CD4-positive, alpha-beta T cell treated with Interleukin-17A for 4 hours (primary cell): ENCODE data around the gene RBFOX1.

ENCODE experiments used
- DNase-seq: peaks from one replicate; pipeline ENCODE4 v3.0.0-alpha.2; 2020; ENCODE audit warnings: mixed read lengths

Gene RBFOX1

DNA sequence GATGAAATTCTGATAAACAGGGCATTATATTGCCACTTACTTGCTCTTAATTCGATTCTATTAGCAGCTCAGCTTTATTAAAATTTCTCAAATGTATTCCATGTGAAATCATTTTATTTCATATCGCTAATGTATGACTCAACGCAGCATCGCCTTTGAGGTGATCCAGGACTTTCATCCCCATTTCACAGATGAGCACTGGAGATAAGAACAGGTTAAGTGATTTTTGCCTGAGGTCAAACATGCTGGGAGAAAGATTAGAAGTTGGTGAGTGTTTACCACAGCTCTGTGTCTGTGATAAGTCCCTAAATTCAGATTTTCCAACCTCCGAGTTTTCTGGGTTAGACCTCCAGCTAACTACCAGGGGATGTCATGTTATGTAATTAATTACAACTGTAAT, 43.6 kb downstream of the RBFOX1 start:
- no peak for DNase-seq

DNA sequence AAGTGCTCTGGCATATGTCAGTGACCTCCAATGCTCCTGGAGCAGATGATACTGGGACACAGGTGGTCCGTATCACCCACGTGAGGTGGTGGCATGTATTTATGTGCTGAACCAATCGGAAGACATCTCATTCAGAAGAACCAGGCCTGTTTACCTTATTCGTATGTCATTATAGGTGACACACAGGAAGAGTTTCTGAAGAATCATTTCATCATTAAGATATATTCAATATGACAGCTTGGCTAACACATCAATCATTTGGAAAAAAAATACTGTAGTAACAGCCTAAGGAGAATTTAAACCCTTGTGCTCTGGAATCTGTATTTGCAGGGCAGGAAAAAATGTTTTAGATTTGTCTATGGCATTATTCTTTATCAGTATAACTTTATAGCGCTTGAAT, 44.6 kb downstream of the RBFOX1 start:
- no peak for DNase-seq

DNA sequence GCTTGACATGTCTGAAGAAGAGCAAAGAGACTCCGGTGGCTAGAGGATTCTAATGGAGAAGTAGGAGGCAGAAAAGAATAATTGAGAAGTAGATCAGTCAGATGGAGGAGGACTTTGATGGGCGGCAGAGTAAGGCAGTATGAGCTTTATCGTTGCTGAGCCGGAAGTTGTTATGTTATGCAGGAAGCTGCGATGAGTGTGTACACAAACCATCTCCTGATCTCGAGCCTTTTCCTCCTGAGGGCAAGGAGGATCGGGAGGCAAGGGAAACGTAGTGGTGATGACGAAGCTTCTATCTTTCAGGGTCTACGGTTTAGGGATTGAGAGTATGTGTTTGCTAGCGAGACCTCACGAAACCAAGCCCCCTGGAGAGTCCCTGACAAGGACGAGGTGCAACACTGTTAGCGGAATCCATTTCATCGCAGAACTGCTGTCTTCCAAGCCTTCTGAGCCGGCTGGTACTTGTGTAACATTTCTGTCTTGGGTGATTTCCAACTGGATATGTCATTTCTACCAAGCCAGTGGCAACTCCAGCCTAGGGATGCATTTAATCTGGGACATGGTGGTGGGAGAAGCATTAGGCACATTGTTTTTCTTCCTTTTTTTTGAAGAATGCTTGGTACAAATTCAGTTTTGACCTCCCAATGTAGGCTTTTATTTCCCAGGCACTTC, 45.5 kb downstream of the RBFOX1 start:
- no peak for DNase-seq

DNA sequence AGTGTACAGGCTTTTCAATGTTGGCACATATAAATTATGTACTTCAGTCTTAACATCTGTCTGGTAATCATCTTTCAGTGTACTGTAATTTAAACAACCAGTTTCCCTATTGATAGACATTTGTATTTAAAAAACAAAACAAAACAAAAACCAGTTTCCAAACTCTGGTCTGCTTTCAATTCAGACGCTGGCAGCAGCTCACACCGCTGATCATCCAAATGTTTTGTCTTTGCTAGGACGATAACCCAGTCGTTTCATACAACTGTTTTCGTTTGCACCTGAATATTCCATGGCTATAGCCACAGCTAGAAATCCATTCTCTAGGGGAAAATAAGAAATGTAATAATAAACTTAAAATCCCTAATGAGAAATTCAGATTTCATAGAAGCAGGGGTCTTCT, 47.8 kb downstream of the RBFOX1 start:
- DNase-seq, result no peak

DNA sequence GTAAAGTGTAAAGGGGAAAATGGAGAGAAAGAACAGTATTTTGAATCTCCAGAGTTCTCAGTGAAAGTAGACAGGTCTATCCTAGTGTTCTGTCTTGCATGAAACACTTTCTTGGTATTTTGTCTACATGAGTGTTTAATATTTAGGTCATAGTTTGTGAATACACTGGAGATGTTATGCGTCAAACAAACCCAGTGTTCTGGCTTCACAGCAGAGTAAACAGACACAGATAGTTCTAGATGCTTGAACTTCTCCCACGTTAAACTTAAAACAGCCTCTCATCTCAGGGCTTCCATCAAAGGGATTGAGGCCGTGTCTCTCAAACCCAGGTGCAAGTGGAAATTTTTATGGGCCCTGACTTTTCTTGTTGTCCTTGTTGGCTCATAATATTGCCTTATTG, 48.3 kb downstream of the RBFOX1 start:
- no peak for DNase-seq

DNA sequence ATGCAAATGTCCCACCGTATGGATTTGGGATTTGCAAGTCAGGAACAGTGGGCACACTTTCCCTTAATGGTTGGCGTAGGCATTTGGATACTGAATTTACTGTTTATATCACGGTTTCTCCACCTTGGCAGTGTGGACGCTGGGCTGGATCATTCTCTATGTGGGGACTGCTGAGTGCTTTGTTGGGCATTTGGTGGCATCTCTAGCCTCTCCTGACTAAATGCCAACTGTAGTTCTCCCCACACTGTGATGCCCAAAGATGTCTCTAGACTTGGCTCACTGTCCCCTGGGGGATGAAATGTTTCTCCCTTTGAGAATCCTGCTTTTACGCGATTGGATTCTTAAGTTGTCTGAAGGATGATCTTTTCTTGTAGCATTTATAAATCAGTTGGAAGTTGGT, 49.0 kb downstream of the RBFOX1 start:
- no peak for DNase-seq

DNA sequence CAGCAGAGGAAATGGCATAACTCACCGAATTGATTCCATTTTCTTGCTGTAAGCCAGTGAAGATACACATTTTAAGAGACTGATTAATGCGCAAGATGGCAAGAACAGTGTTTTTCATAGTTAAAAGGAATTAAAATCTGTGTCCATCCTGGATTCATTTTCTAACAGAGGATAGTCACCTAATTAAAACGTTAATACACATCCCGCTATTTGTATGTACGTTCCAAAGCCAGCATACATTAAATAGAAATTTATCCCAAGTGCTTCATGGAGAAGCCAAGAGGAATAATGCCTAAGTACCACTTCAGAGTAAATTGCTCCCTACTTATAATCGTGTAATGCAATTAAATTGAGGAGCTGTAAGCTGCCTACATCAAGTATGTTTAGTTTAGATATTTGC, 49.9 kb downstream of the RBFOX1 start:
- DNase-seq, result no peak

DNA sequence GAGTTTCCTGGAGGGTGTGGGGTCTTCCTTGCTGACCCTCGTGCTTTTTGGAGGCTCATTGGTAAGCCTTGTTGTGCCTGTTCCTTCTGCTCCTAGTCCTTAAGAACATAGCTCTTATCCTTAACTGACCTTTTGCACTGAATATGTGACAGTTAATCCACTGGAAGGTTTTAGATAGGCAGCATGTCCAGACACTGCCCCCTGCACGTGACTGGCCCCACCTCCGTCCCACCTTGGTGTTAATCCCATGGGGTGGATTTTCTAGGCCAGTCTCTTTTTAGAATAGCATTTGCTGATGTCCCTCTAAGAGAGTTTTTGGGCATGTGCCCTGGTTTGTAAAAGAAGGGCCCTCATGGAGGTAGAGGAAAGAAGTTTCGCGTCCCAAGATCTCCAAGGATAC, 58.3 kb downstream of the RBFOX1 start:
- no peak for DNase-seq

DNA sequence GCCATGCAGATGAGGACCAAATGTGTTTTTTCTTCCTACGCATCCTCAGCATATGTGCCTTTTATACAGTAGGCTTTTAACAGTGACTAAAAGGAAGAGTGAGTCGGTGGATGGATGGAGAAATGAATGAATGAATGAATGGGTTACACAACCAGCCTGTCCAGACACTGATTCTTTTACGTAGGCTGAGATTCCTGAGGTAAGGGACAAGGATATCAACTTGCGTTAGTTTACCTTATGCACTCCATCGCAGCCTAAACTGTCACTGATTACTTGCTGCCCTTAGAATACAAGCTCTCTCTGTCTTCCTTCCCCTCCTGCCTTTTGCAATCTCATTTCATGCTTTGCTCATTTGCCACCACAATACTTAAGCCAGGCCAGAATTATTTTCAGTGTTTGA, 59.0 kb downstream of the RBFOX1 start:
- DNase-seq, result no peak

DNA sequence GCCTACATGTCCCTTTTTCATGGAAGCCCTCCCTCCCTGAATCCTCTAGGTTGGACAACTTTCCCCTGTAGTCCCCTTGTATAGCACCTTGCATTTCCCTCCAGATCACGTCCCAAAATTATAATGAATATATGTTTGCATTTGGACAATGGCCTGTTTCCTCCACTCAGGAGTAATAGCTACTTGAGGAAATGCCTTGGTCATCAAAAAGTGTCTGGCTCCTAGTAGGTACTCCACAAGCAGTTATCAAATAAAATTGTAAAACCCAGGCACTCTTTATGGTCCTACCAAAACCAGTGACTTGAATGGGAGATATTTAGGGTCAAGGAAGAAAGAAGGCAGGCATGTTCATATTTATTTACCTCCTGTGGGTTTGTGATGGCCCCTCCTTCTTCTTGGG, 59.6 kb downstream of the RBFOX1 start:
- no peak for DNase-seq

DNA sequence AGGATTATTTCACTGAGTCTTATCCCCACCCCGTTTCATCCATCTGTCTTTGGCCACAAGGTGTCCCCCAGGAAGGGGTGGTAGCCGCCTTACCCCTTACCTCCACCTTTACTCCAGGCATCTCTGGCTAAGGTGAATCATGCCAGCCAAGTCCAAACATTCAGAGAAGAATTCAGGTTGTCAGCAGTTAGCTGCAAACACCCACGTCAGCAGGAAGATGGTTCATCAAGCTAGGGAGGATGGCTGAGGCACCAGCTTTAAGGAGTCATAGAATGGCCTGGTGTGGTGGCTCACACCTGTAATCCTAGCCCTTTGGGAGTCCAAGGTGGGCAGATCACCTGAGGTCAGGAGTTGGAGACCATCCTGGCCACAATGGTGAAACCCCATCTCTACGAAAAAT, 61.0 kb downstream of the RBFOX1 start:
- DNase-seq, result no peak

DNA sequence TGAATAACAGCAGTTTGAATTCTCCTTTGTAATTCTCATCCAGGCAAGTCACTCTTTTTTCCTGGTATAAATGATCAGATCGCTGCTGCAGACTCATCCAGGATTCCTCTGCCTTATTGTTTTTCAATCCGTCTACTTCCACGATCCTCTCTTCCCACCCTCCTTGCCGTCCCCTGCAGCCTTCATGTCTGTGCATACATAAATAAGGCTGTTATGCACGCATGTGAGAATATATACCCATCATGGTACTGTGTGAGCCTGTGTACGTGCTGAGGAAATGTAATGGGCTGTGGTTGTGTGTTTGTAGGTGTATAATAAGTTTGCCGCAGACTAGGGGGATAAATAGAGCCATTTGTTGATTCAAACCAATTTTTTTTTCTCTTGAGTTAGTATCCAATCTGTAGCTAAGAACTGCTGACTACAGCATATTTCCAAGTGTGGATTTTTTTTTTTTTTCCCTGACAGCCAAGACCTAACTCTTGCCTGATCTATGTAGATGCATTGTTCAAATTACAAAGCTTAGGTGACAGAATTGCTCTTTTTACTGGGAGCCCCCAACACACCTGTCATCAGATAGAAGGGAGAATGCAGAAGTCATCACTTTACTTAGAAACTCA, 62.2 kb downstream of the RBFOX1 start:
- DNase-seq, result no peak

DNA sequence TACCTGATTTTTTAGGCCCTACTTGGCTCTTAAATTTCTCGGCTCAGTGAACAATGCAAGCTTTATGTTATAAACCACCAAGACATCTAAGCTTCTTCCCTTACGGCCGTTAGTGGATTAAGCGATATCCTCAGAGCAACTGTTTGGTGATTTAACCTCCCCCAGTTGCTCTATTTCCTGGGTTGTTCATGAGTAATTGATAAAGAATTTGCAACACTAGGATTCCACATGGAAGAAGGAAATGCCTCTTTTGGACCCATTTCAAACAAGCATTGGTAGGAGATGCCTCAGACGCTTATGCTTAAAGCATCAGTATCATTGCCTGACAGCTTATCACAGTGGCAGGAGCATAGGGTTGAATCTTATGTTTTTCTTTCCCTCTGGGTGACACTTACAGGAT, 65.3 kb downstream of the RBFOX1 start:
- no peak for DNase-seq

DNA sequence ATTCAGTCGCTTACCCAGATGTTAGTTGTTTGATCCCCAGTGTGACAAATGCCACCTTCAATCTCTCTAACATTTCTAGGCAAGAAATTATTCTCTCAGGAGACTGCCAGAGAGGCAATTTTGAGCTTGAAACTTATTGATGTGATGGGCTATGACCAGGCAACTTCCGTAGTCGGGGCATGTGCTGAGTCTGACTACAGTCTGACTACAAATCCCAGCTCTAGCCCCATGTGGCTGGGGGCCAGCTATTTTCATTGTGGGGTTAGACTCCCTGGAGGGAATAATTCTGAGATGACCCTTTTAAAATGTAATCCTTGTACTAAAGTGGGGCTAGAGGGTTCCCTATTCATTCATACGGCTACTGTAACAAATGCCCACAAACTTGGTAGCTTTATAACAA, 65.9 kb downstream of the RBFOX1 start:
- no peak for DNase-seq

DNA sequence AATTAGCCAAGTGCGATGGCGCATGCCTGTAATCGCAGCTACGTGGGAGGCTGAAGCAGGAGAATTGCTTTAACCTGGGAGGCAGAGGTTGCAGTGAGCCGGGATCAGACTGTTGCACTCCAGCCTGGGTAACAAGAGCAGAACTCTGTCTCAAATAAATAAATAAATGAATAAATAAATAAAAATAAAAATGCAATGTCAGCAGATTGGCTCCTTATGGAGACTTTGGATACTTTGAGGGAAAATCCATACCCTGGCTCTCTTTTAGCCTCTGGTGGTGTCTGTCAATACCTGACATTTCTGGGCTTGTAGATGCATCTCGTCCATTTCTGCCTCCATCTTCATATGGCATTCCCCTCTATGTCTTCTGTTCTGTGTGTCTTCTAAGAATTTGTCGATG, 66.7 kb downstream of the RBFOX1 start:
- no peak for DNase-seq

DNA sequence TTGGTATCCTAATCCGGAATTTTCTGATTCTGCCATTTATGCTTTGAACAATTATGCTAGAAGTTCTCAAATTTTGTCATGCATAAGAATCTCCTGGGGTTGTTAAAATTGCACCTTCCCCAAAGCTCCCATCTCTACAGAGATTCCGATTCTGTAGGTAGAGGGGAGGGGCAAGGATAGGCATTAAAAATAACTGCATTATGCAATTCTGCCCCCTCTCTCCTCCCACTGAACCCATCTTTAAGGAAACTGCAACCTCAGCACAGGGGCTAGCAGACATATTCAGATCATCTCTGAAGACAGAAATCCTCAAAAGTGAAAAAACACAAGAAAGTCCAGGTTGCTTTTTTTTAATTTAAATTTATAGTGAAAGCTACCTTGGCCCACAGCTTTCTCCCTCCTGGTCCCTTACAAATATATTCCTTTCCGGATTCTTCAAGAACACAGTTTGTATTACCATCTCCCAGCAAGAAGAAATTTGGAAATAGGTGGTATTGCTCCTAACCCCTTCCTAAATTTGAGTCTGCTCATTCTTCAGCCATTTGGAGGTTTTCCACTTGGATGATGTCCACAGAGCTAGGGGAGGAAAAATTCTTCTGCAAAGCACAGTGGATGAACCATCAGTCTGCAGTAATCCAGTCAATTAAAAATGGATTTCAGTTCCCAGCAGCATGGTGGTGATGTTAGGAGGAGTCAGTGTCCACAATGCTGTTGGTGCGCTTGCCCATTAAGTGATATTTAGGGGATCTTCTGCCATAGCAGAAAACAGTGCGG, 67.7 kb downstream of the RBFOX1 start:
- no peak for DNase-seq

DNA sequence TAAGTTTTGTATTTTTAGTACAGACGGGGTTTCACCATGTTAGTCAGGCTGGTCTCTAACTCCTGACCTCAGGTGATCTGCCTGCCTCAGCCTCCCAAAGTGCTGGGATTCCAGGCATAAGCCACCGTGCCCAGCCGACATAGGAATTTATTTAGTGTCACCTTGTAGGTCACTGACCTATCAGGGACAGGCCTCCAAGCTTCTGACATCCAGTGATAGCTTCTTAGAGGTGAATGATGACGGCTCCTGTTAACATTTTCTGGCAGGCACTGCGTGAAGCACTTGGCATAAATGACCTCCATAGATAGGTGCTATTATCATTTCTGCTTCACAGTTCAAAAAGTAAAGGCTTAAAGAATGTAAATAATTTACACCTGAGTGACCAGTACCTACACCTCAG, 71.6 kb downstream of the RBFOX1 start:
- no peak for DNase-seq

DNA sequence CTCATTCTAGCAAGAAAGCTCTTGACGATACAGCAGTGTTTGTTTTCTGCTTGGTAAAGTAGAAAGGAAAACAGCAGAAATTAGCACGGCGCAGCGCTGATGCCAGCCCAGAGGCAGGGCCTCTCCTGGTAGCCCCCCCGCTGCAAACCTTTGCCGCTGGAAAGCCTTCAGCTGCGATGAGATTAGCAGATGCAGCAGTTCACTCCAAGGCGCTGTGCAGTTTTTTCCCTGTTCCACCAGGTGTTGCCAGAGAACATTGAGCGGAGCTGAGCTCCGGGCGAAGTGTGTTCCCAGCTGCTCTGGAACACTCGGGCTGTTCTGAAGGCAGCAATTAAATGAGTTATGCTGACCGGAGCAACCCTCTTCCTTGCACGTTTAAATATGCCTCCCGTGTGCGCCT, 72.5 kb downstream of the RBFOX1 start:
- no peak for DNase-seq

DNA sequence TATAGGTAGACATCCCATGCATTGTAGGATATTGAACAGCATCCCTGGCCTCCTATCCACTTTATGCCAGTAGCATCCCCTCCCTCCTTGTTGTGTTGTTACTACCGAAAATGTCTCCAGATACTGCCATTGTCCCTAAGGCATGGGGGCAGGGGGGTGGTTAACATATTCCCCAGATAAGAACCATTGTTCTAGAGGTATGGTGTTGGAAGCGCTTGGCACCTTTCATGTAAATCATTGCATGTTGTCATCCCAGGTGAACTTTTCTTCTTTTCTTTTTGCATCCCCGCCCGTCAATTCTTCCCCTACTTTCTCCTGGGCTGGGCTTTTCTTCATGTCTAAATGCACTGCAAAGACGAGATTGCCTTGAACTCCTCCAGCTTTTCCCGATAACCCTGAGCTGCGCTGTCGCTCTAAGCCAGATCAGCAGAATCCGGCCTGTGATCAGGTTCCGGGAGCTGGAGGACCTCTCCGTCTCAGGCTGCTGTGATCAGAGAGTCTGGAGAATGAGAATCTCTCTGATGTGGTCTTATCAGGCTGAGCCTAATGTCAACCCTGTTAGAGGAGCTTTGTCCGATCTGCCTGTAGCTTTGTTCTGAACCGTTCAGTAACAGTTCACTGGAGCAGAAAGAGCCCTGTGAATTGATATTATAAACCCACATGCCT, 76.2 kb downstream of the RBFOX1 start:
- DNase-seq, result no peak

DNA sequence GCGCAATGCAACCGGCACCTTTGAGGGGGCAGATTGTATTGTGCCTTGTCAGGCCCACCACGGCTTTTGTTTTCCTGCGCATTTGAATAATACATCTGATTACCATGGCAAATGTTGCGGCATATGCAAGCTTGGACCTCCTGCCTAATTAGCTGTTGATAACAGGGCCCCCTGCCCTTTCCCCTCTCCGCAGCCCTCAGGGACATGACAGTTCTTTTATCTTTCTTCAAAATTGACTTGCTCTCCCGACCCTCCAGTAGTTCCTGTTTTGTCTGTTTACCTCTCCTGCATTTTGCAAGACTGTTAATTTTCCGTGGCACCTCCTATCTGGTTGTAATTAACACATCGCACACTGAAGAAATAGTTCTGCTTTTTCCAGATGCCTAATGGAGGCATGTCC, 86.8 kb downstream of the RBFOX1 start:
- no peak for DNase-seq

DNA sequence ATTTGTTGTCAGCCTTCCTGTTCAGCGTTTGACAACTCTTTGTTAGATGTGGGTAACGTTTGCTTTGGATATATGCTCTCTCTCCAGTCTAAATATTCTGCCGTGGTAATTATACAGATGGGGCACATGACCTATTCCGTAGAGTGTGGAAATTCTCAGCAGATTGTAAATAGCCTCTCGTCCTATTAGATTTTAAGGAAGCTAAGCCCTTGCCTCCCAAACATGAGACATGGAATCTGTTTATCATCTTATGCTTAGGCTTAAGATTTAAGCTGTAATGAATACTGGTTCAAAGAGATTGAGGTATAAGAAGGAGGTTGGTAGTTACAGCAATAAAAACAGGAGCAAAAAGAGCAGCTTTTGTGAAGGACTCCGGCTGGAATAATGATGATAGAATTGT, 87.4 kb downstream of the RBFOX1 start:
- no peak for DNase-seq

DNA sequence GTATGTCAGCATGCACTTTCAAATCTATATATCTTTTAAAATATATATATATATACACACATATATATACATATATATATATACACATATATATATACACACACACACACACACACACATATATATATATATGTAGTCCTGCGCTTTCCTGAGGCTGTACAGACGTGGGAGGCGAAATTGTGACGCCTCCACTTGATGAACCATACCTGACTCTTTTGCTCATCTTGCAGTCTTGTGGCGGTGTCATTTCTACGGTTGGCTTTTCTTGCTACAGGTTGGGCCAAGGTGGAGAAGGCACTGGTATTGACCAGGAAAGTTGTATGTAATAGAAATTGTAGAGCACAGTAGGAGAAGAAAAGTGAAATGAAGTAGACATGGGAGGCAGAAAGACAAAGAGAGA, 88.2 kb downstream of the RBFOX1 start:
- DNase-seq, result no peak

DNA sequence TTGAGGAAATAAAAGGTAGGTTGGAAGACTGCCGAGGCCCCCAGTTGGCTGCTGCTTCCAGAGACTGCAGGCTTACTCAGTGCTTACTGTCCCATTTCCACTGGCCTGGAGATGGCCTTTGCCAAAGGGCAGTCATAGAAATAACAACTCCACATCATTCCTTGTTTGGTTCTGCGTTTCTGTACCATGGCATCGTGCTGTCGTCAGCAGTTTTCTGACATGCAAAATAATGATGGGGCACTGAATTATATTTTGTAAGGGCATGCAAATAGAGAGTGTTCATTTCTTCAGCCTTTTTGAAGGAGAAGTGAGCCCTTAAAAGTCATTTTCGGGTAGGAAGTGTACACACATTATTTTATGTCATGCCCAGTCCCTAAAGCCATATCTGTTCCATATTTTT, 88.9 kb downstream of the RBFOX1 start:
- no peak for DNase-seq
